GM23338 (cell line): ENCODE results near the gene UIMC1. TPM values are rescaled to one million over a fixed set of nuclear protein-coding genes. Genes with fewer than 3 reads are reported as not detected.

ENCODE experiments used
- ATAC-seq: fragments of 200-7000 bp; cut with Tn5 transposase; 3 replicates; pipeline ENCODE4 v1.9.1; 2020
- DNase-seq: peaks from one replicate; pipeline ENCODE4 v3.0.0-alpha.2; 2015; ENCODE audit warnings: low spot score
- H2AFZ ChIP-seq: fragments of 200-600 bp; sonication (generic); 2 replicates; pipeline ENCODE4 v1.8.0; 2016; ENCODE audit warnings: antibody characterized with exemption, mild to moderate bottlenecking, moderate library complexity
- H3F3A ChIP-seq: fragments of 200-600 bp; sonication (generic); replicated peaks from 2 replicates; pipeline ENCODE4 v1.8.0; 2017; ENCODE audit warnings: antibody characterized with exemption, mixed run types, low read depth
- H3K27ac ChIP-seq: fragments of 200-600 bp; sonication (generic); 2 replicates; pipeline ENCODE4 v1.6.1; 2016; ENCODE audit warnings: low read depth
- H3K27me3 ChIP-seq: fragments of 200-600 bp; sonication (generic); 2 replicates; pipeline ENCODE4 v1.8.0; 2016; ENCODE audit warnings: mild to moderate bottlenecking, mixed run types, moderate library complexity; ENCODE audit not compliant: insufficient read depth
- H3K36me3 ChIP-seq: fragments of 200-600 bp; sonication (generic); 2 replicates; pipeline ENCODE4 v1.8.0; 2016; ENCODE audit warnings: mild to moderate bottlenecking; ENCODE audit not compliant: insufficient read depth
- H3K4me1 ChIP-seq: fragments of 200-600 bp; sonication (generic); 2 replicates; pipeline ENCODE4 v1.8.0; 2016; ENCODE audit warnings: mild to moderate bottlenecking, moderate library complexity; ENCODE audit not compliant: insufficient read depth
- H3K4me2 ChIP-seq: fragments of 200-600 bp; sonication (generic); 2 replicates; pipeline ENCODE4 v1.7.1; 2017; ENCODE audit warnings: mixed run types
- H3K4me3 ChIP-seq: fragments of 200-600 bp; sonication (generic); 2 replicates; pipeline ENCODE4 v1.6.1; 2016; ENCODE audit warnings: mixed run types
- H3K79me2 ChIP-seq: fragments of 200-600 bp; sonication (generic); replicated peaks from 2 replicates; pipeline ENCODE4 v1.8.0; 2017; ENCODE audit warnings: mild to moderate bottlenecking; ENCODE audit not compliant: insufficient read depth
- H3K9me2 ChIP-seq: fragments of 200-600 bp; sonication (generic); 2 replicates; pipeline ENCODE4 v1.8.0; 2017; ENCODE audit not compliant: insufficient read depth
- H4K20me1 ChIP-seq: fragments of 200-600 bp; sonication (generic); replicated peaks from 2 replicates; pipeline ENCODE4 v1.8.0; 2017; ENCODE audit warnings: mild to moderate bottlenecking; ENCODE audit not compliant: insufficient read depth
- H3K27ac Mint-ChIP-seq: 2 replicates; pipeline ENCODE4 v1.8.0; 2020; ENCODE audit warnings: inconsistent platforms, mild to moderate bottlenecking, moderate library complexity, mixed read lengths
- H3K27me3 Mint-ChIP-seq: 3 replicates; pipeline ENCODE4 v1.8.0; 2022; ENCODE audit warnings: low read depth, mild to moderate bottlenecking, moderate library complexity, mixed read lengths, inconsistent platforms; ENCODE audit not compliant: insufficient read depth, poor library complexity
- H3K36me3 Mint-ChIP-seq: 3 replicates; pipeline ENCODE4 v1.8.0; 2021; ENCODE audit warnings: low read depth, mild to moderate bottlenecking, inconsistent platforms, moderate library complexity, mixed read lengths
- H3K4me1 Mint-ChIP-seq: 3 replicates; pipeline ENCODE4 v1.8.0; 2020; ENCODE audit warnings: mild to moderate bottlenecking, inconsistent platforms, mixed read lengths
- H3K4me3 Mint-ChIP-seq: 3 replicates; pipeline ENCODE4 v1.8.0; 2021; ENCODE audit warnings: moderate library complexity, mild to moderate bottlenecking, inconsistent platforms, mixed read lengths
- H3K9me3 Mint-ChIP-seq: 3 replicates; pipeline ENCODE4 v1.8.0; 2020; ENCODE audit warnings: moderate library complexity, mild to moderate bottlenecking, inconsistent platforms, mixed read lengths
- CREB1 ChIP-seq: fragments of 250-450 bp; sonication (Bioruptor Pico); IDR thresholded peaks from 2 replicates; pipeline ENCODE4 v1.5.0; 2020; ENCODE audit warnings: low read depth, mild to moderate bottlenecking, moderate library complexity
- CTCF ChIP-seq, 2 experiments: fragments of 200-600 bp in 1 of 2; sonication (generic) in 1 of 2; conservative IDR thresholded peaks; 2 replicates each; pipeline versions ENCODE4 v1.5.1 to v1.6.1; 2016 to 2017; ENCODE audit warnings: antibody characterized with exemption in 2 of 2, low read depth in 2 of 2, mild to moderate bottlenecking in 2 of 2, moderate library complexity in 1 of 2
- EZH2phosphoT487 ChIP-seq: fragments of 200-600 bp; sonication (generic); IDR thresholded peaks from one replicate; pipeline ENCODE4 v1.8.1; 2018; ENCODE audit warnings: antibody characterized with exemption; ENCODE audit not compliant: unreplicated experiment
- POLR2AphosphoS5 ChIP-seq: IDR thresholded peaks from 2 replicates; pipeline ENCODE4 v1.6.1; 2016; ENCODE audit warnings: antibody characterized with exemption, low read depth
- ZNF462 ChIP-seq: fragments of 250-450 bp; sonication (Bioruptor Pico); IDR thresholded peaks from 2 replicates; pipeline ENCODE4 v1.5.0; 2020; ENCODE audit warnings: mild to moderate bottlenecking, moderate library complexity
- polyA plus RNA-seq: library from polyadenylated mRNA; unstranded; fragments of >200 nt; fragmentation: Nextera tagmentation; extraction: Ambion mirVana; gene quantifications from 2 replicates; pipeline ENCODE4 v1.2.1, GENCODE V29; 2016
- total RNA-seq: library from RNA; depleted of rRNA; stranded (reverse); fragments of >200 nt; shearing (Covaris generic); gene quantifications from 2 replicates; pipeline ENCODE4 v1.2.3, GENCODE V29; 2014

The UIMC1 gene
- total and polyA plus RNA-seq, 2 experiments from 2014 or later = 36.4 to 40.1 TPM

GRCh38 chr5:177008716-177009115 is 2.1 kb upstream of the UIMC1 start:
- Mint-ChIP-seq H3K36me3 (no peaks in the 10 kb centered on the region), H3K27ac (no peak overlapping the region), H3K27me3 (peaks cover 8% of the 10 kb centered on the region), H3K9me3 (no peaks in the 10 kb centered on the region), H3K4me3 (no peak overlapping the region), H3K4me1 (peaks cover 17% of the 10 kb centered on the region)
- ATAC-seq = no peak
- H2AFZ ChIP-seq = no peak overlapping the region
- DNase-seq = no peak
- H3K79me2 ChIP-seq = peaks cover 22% of the 10 kb centered on the region
- H4K20me1 ChIP-seq = peaks cover 17% of the 10 kb centered on the region
- H3K4me1 ChIP-seq = peaks cover 9% of the 10 kb centered on the region; the same call in 1 of the 2 replicates
- H3K36me3 ChIP-seq = no peaks in the 10 kb centered on the region
- peaks cover 3% of the 10 kb centered on the region; the same call in 1 of the 2 replicates for H3F3A ChIP-seq
- H3K27ac ChIP-seq = no peak overlapping the region
- no peak overlapping the region for H3K4me2 ChIP-seq
- H3K27me3 ChIP-seq = no peaks in the 10 kb centered on the region
- H3K4me3 ChIP-seq = no peak overlapping the region
- no peaks in the 10 kb centered on the region for H3K9me2 ChIP-seq
- TF ChIP-seq POLR2AphosphoS5 = no peak
- no peak for TF ChIP-seq ZNF462 (CRISPR knock-in tag)
- no peak for TF ChIP-seq EZH2phosphoT487

- peak overlapping the region; percentile 96 for H3K27ac ChIP-seq
- TF ChIP-seq CTCF (conservative IDR thresholded peaks at IDR 0.05; ENCODE audit: low read depth in 2 of 2) (peak; percentile 45 to 53), CREB1 (CRISPR knock-in tag) (no peak)
- H3K79me2 ChIP-seq = peaks cover 52% of the 10 kb centered on the region
- ATAC-seq (peak; percentile 72), DNase-seq (peak; percentile 77)
- H3K27ac Mint-ChIP-seq = peak overlapping the region; percentile 85; the same call in 1 of the 2 replicates
- H2AFZ ChIP-seq = peak overlapping the region; percentile 90
- peaks cover 3% of the 10 kb centered on the region; the same call in 1 of the 2 replicates for H3F3A ChIP-seq
- peaks cover 21% of the 10 kb centered on the region for H3K4me1 Mint-ChIP-seq
- H3K4me3 ChIP-seq = peak overlapping the region; percentile 96
- H3K27me3 Mint-ChIP-seq = peaks cover 8% of the 10 kb centered on the region
- no peaks in the 10 kb centered on the region for H3K9me3 Mint-ChIP-seq
- H3K27me3 ChIP-seq = no peaks in the 10 kb centered on the region
- peak overlapping the region; percentile 92 for H3K4me3 Mint-ChIP-seq
- H3K36me3 ChIP-seq = no peaks in the 10 kb centered on the region; the same call in 1 of the 2 replicates
- H4K20me1 ChIP-seq = peaks cover 36% of the 10 kb centered on the region
- H3K4me1 ChIP-seq = peaks cover 15% of the 10 kb centered on the region; the same call in 1 of the 2 replicates
- peaks cover 4% of the 10 kb centered on the region for H3K36me3 Mint-ChIP-seq
- H3K9me2 ChIP-seq = no peaks in the 10 kb centered on the region
- peak overlapping the region; percentile 88 for H3K4me2 ChIP-seq
Measured at GRCh38 chr5:177005619-177006264, 837 bp downstream of the UIMC1 start.
